ENCODE data around the gene NFILZ.
A peak's percentile ranks its signal among the peaks of the same experiment; 100 is the strongest.

The NFILZ gene

DNA sequence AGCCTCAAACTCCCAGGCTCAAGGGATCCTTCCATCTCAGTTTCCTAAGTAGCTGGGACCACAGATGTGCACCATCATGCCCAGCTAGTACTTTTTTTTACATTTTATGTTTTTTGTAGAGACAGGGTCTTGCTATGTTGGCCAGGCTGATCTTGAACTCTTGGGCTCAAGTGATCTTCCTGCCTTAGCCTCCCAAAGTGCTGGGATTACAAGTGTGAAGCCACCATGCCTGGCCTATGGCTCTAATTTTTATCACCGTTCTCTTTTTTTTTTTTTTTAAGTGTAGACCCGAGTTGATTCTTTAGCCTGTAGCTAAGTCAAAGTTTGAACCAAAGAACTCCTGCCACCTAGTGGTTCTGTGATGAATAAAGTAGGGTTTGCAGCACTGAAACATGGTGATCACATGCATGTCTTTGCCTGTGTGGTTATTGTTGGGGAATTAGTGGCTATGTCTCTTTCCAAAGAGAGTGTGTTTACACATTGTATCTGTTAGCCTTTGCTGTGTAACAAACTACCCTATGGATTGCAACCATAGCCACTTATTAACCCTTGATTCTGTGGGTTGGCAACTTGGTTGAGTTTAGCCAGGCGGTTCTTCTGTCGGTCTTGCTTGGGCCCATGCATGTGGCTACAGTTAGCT, 11.6 kb downstream of the NFILZ start:
- peak; percentile 59 for DNase-seq (ENCODE audit: low read depth)

DNA sequence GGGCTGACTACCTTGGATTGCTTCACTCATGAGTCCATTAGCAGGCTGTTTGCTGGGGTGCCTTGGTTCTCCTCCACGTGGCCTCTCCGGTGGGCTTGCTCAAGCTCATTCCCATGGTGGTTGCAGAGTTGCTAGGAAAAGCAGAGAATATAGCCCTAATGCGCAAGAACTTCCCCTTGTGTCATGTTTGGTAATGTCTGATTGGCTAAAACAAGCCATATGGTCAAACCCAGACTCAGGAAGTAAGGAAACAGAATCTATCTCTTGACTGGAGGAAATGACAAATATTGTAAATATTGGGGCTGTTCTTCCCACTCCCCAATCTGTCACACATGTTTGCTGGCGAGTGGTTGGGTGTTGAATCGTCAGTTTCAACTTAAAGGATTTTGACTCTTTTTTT, 12.1 kb downstream of the NFILZ start:
- no peak for DNase-seq (ENCODE audit: low read depth)

DNA sequence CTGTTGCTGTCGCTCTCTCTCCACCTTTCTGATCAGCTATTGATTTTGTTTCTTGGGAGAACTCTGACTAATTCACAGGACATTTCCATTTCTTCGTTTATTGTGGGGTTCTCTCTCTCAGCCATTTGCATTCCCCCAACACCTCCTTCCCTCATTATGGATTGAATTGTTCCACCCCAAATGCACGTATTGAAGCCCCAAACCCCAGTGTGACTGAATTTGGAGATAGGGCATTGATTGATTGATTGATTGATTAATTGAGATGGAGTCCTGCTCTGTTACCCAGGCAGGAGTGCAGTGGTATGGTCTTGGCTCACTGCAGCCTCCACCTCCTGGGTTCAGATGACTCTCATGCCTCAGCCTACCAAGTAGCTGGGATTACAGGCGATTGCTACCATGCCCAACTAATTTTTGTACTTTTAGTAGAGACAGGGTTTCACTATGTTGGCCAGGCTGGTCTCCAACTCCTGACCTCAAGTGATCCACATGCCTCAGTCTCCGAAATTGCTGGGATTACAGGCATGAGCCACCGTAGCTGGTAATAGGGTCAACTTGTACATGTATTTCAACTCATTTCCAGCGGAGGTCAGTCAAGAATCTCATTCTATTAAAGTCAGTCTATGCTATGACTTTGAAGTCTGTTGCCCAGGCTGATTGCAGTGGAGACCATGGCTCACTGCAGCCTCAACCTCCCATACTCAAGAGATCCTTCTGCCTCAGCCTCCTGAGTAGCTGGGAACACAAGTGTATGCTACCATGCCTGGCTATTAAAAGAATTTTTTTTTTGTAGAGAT, 13.6 kb downstream of the NFILZ start:
- DNase-seq (ENCODE audit: low read depth) = no peak

DNA sequence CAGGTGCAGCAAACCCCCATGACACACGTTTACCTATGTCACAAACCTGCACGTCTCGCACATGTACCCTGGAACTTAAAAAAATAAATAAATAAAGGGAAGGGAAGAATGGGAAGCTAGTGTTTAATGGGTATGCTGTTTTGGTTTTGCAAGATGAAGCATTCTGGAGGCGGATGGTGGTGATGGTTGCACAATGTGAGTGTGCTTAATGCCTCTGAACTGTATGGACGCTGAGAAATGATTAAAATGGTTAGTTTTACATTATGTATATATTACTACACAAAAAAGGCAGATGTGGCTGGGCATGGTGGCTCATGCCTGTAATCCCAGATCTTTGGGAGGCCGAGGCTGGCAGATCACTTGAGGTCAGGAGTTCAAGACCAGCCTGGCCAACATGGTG, 17.8 kb downstream of the NFILZ start:
- no peak for DNase-seq (ENCODE audit: low read depth)

DNA sequence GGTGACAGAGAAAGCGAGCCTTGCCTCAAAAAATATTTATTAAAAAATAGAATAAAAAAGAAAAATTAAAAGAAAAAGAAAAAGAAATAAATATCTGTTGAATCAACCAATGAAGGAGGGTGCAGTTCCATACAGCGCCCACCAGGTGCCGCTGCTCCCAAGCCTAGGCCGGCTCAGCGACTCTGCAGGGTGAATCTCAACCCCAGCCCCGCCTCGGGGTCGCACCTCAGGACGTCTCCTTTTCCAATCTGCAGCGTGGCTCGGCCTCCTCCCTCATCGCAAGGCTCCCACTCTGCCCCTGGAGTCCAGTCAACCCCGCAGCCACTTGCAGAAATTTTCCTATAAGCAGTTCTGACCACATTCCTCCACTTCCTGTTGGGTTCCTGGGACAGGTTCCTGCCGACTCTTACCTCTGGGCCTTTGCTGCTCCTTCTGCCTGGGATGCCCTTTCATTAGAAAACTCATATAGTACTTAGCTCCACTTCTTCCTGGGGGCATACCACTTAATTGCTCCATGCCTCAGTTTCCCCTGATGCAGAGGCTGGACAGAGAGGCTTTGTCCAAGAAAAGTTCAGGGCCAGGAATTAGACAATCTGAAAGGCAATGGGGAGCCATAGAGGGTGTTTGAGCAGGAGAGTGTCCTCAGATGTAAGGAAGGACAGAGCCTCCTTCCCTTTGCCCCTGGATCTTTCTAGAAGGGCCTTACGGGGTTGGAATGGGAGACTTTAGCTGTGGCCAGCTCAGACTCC, 24.3 kb downstream of the NFILZ start:
- peak; percentile 56 for DNase-seq (ENCODE audit: low read depth)

DNA sequence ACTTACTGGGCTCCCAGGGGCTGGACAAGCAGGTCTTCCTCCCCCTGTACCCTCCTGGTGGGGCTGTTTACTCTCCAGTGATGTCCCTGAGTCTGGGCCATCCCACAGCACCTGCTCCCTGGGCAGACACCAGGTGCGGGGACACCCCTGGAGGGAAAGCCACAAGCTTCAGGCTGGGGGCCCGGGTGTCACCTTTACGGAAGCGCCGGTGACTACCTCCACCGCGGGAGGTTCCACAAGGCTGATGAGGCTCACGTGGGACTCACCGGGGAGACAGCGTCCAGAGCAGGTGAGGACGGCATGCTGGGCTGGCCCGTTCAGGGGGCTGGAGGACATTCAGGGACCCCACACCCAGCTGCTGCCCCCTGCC, 24.9 kb downstream of the NFILZ start:
- no peak for DNase-seq (ENCODE audit: low read depth)

DNA sequence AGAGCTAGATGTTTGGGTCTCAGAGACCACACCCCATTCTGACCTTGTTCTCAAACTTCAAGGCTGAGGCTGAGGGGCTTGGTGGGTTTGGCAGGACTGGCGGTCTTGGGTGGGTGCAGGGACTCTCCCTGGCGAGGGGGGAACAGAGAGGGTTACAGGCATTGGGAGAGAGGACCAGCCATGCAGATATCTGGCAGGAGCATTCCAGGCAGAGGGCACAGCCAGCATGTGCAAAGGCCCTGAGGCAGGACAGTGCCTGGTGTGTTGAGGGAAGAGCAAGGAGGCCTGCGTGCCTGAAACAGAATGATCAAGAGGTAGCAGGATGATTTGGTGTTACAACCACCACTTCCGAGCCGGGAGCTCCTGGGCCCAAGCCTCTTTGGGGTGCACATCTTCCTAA, 27.4 kb downstream of the NFILZ start:
- DNase-seq (ENCODE audit: low read depth) = no peak

DNA sequence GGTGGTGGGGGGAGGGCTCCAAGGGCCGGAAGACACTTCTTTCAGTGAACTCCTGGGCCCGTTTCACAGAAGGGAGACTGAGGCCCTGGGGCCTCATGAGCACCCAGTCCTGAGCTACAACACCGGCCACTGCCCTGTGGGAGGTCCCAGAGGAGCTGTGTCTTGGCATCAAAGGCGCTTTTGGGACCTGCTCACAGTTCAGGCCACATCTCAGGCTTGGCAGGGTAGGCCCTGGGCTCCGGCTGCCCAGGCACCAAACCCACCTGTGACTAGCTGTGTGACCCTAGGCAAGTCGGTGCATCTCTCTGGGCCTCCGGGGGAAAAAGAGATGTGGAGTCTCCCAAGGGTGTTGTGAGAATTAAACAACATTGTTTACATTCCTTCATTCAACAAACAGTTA, 29.5 kb downstream of the NFILZ start:
- no peak for DNase-seq (ENCODE audit: low read depth)

DNA sequence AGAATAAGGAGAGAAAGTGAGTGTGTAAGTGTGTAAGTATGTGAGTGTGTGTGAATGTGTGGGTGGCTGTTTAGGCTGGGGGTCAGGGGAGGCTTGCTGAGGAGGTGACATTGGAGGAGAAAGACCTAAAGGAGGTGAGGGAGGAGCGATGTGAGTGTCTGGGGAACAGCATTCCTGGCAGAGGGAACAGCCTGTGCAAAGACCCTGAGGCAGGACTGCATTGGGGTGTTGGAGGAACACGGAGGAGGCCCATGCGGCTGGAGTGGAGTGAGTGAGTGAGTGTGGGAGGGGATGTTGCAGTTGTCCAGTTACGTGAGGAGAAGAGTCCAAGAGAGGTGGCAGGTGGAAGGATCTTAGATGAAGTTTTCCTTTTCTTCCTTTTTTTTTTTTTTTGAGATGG, 31.8 kb downstream of the NFILZ start:
- DNase-seq (ENCODE audit: low read depth) = no peak

DNA sequence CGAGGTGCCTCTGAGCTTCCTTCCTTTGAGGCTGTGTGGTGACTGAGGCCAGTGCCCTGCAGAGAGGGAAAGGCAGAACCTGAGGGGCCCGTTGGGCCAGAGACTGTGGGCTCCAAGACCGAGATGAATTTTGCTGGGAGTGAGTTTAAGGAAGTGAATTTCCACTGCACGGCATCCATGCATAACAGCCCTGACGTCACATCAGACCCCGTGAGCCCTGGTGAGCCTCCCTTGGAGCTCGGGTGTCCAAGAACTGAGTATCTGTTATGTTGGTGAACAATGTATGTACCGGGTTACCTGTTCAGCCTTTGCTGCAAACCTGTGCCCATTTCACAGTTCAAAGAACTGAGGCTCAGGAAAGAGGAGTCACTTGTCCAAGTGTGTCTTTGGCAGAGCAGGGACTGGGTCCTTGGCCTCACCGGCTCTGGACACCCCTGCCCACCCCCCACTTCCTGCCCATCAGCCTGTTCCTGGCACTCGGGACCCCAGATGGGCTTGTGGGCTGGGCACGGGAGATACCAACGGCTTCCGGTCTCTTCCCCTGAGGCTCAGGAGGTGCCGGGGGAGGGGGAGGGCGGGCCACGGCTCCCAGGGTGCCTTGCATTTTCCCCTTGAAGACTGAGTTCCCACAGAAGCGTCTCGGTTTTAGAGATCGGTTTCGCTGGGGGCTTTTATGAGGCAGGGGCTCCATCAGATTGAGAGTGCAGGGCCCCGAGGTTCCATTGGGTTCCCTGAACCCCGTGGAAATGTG, 33.7 kb downstream of the NFILZ start:
- no peak for DNase-seq (ENCODE audit: low read depth)

DNA sequence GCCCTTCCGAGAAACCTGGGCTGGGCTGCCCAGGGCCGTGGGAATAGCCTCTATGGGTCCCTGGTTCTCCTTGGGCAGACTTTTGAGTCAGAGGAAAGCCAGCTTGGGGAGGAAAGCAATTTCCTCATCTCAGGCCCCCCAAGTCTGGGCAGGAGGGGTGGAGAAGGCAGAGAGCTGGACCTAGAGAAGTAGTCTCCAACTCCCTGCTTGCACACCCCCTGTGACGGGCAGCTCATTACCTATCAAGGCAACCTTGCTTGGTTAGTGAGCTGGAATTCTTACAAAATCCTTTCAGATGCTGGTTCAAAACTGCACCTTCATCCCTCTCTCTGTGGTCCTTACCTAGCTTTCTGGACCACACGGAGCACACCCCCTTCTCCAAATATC, 34.2 kb downstream of the NFILZ start:
- DNase-seq (ENCODE audit: low read depth) = no peak

DNA sequence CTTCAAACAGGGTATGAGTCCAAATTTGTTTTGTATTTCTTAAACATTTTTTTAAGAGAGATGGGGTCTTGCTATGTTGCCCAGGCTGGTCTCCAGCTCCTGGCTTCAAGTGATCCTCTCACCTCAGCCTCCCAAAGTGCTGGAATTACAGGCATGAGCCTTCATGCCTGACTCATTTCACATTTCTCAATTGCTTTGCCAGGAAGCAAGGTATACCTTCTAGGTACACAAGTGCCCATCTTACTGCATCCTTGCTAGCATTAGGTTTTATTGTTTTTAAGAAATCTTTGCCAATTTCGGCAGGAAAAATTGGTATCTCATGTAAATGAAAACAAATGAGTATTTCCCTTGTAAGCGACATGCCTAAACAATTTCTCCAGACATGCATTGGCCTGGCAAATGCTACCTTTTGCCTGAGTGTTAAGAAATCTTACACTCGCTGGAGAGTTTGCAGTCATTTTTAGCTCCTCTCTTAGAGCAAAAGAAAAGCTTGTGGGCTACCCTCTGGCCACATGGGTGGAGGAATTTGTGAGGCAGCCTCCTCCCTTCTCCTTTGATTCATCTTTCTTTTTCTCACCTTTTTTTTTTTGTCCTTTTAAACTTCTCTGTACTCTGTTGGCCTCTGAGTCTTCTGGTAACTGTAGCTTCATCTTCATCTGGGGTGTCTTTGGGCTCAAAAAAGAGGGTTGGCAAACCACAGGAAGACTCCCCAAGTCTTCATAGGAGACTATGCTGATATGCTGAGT, 35.2 kb downstream of the NFILZ start:
- DNase-seq (ENCODE audit: low read depth) = no peak

DNA sequence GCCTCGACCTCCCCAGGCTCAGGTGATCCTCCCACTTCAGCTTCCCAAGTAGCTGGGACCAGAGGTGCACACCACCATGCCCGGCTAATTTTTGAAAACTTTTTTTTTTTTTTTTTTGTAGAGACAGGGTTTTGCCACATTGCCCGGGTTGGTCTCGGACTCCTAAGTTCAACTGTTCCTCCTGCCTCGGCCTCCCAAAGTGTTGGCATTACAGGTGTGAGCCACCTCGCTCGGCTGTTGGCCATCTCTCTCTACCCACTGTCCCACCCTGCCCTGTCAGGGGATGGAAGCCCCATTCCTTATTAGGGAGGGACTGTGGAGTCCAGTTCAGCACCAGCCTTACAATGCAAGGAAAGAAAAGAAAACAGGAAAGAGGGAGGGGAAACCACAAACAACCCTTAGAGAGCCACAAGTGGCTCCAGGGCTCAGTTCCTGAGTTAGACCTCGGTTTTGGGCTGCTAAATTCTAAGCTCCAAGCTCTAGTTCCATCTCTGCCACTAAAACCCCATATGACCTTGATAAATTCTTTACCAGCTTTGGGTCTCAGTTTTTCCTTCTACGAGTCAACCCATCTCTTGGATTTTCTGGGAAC, 36.5 kb downstream of the NFILZ start:
- DNase-seq (ENCODE audit: low read depth) = no peak

DNA sequence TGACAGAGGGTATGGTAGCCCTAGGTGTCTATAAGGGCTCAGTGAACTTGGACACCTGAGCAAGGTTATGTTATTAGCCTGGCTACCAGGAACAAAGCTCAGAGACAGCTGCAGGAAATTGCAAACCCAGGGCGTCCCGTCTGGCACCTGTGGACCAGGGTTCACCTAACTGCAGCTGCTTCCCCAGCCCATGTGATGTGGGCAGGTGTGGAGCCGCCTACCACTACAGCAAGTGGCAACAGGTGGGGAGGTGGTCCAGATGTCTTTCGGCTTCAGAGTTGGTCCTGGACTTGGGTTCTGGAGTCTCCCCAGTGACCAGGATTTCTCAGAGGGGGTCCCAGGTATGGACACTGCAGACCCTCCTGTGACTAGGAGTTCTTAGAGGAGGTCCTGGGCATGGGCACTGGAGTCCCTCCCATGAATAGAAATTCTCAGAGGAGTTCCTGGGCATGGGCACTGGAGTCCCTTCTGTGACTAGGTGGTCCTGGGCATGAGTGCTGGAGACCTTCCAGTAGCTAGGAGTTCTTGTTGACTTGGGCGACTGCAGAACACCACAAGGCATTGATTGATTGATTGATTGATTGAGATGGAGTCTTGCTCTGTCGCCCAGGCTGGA, 43.0 kb downstream of the NFILZ start:
- no peak for DNase-seq (ENCODE audit: low read depth)

DNA sequence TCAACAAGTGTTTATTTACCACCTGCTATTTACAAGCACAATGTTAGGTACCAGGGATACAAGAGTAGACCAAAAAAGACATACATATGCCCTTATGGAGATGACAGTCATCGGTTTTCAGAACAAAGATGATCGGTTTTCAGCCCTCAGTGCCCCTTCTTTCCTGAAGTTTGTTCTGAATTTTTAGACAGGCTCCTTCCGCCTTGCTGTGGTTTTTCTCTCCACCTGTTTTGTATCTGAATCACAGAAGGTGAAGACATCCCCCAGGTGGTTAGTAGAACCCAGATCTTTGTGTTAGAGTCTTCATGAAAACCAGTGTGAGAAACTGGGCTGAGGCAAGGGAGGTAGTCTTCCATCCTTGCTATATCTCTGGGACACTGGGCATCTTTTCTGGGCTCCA, 44.6 kb downstream of the NFILZ start:
- no peak for DNase-seq (ENCODE audit: low read depth)

DNA sequence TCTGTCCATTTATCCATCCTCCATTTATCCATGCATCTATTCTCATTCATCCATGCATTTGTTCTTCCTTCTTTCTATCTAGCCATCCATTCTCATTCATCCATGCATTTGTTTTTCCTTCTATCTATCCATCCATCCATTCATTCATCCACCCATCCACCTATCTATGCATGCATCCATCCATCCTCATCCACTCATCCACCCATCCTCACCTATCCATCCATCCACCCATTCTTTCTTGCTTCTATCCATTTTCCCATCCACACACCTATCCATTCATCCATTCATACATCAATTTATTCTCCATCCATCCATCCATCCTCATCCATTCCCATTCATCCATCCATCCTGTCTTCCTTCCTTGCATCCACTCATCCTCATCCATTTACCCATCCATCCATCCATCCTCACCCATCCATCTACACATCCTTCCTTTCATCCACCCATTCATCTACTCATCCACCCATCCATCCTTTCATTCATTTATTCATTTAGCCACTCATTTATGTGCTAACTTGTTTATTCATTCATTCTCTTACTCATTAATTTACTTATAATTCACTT, 47.9 kb downstream of the NFILZ start:
- no peak for DNase-seq (ENCODE audit: low read depth)
